ENCODE data around the gene FILIP1. TPM values are rescaled to one million over a fixed set of nuclear protein-coding genes. Genes with fewer than 3 reads are reported as not detected.

The FILIP1 gene
- total and polyA plus RNA-seq, 10 of the 15 experiments (the other 5 are each of a cell fraction or from before 2014, with no cell fraction given): 0.23 to 2.0 (median 0.44) TPM

DNA sequence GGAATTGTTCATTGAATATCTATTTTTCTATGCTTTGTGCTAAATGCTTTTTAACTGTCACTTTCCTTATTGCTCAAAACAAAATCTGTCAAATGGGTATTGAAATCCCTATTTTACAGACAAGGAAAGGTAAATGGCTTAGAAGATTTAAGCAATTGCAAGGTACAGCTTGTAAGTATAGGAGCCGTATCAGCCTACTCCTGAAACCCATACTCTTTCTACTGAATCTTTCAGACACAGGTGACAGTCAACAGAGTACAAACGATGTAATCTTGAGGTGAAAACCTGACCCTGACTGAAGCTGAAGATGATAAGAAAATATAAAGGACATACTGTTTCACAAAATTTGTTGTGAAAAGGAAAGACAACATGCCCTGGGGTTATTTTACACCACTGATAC, 243.0 kb downstream of the FILIP1 start (continued):
- TF ChIP-seq, protein P1, sequence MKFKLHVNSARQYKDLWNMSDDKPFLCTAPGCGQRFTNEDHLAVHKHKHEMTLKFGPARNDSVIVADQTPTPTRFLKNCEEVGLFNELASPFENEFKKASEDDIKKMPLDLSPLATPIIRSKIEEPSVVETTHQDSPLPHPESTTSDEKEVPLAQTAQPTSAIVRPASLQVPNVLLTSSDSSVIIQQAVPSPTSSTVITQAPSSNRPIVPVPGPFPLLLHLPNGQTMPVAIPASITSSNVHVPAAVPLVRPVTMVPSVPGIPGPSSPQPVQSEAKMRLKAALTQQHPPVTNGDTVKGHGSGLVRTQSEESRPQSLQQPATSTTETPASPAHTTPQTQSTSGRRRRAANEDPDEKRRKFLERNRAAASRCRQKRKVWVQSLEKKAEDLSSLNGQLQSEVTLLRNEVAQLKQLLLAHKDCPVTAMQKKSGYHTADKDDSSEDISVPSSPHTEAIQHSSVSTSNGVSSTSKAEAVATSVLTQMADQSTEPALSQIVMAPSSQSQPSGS (IDR thresholded peaks at IDR 0.05; ENCODE audit: low read length): no peak
- TF ChIP-seq HDAC6 (IDR thresholded peaks at IDR 0.05; ENCODE audit: unreplicated experiment): no peak
- TF ChIP-seq ATF7 (IDR thresholded peaks at IDR 0.05; ENCODE audit: low read depth): no peak
- TF ChIP-seq ZNF384 (IDR thresholded peaks at IDR 0.05; ENCODE audit: borderline replicate concordance, low read depth, low read length): no peak
- no peak for TF ChIP-seq SREBF1 (IDR thresholded peaks at IDR 0.05; ENCODE audit: low read length)
- TF ChIP-seq, protein P2, sequence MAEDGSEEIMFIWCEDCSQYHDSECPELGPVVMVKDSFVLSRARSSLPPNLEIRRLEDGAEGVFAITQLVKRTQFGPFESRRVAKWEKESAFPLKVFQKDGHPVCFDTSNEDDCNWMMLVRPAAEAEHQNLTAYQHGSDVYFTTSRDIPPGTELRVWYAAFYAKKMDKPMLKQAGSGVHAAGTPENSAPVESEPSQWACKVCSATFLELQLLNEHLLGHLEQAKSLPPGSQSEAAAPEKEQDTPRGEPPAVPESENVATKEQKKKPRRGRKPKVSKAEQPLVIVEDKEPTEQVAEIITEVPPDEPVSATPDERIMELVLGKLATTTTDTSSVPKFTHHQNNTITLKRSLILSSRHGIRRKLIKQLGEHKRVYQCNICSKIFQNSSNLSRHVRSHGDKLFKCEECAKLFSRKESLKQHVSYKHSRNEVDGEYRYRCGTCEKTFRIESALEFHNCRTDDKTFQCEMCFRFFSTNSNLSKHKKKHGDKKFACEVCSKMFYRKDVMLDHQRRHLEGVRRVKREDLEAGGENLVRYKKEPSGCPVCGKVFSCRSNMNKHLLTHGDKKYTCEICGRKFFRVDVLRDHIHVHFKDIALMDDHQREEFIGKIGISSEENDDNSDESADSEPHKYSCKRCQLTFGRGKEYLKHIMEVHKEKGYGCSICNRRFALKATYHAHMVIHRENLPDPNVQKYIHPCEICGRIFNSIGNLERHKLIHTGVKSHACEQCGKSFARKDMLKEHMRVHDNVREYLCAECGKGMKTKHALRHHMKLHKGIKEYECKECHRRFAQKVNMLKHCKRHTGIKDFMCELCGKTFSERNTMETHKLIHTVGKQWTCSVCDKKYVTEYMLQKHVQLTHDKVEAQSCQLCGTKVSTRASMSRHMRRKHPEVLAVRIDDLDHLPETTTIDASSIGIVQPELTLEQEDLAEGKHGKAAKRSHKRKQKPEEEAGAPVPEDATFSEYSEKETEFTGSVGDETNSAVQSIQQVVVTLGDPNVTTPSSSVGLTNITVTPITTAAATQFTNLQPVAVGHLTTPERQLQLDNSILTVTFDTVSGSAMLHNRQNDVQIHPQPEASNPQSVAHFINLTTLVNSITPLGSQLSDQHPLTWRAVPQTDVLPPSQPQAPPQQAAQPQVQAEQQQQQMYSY (CRISPR knock-in tag; IDR thresholded peaks at IDR 0.05): no peak
- TF ChIP-seq, protein P3, sequence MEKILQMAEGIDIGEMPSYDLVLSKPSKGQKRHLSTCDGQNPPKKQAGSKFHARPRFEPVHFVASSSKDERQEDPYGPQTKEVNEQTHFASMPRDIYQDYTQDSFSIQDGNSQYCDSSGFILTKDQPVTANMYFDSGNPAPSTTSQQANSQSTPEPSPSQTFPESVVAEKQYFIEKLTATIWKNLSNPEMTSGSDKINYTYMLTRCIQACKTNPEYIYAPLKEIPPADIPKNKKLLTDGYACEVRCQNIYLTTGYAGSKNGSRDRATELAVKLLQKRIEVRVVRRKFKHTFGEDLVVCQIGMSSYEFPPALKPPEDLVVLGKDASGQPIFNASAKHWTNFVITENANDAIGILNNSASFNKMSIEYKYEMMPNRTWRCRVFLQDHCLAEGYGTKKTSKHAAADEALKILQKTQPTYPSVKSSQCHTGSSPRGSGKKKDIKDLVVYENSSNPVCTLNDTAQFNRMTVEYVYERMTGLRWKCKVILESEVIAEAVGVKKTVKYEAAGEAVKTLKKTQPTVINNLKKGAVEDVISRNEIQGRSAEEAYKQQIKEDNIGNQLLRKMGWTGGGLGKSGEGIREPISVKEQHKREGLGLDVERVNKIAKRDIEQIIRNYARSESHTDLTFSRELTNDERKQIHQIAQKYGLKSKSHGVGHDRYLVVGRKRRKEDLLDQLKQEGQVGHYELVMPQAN (conservative IDR thresholded peaks at IDR 0.05): no peak
- TF ChIP-seq ESRRA (IDR thresholded peaks at IDR 0.05; ENCODE audit: low read length): no peak
- no peak for TF ChIP-seq DPF2 (IDR thresholded peaks at IDR 0.05)
- TF ChIP-seq SMARCA5 (IDR thresholded peaks at IDR 0.05): no peak
- TF ChIP-seq RFX5 (IDR thresholded peaks at IDR 0.05; ENCODE audit: low read depth, low read length): no peak
- no peak for TF ChIP-seq NR2F1 (conservative IDR thresholded peaks at IDR 0.05)
- TF ChIP-seq SREBF2 (IDR thresholded peaks at IDR 0.05; ENCODE audit: low read length): no peak

Data from GM12878 (cell line).